OCI-LY3 (cell line): ENCODE results near the gene SPEF2.

Experiments used
- H2AFZ ChIP-seq: fragments of 200-600, 300-600 bp; shearing (Covaris generic); 2 replicates; pipeline ENCODE4 v1.6.0; 2014; ENCODE audit warnings: antibody characterized with exemption, low read depth, low read length
- H3K27ac ChIP-seq: fragments of 200-600, 300-600 bp; sonication (generic); 2 replicates; pipeline ENCODE4 v1.5.1; 2014; ENCODE audit warnings: mild to moderate bottlenecking, low read length, moderate library complexity, mixed read lengths
- H3K27me3 ChIP-seq: fragments of 200-600, 300-600 bp; sonication (generic); 2 replicates; pipeline ENCODE4 v1.6.1; 2014; ENCODE audit warnings: low read depth, low read length, mixed read lengths
- H3K36me3 ChIP-seq: fragments of 200-600, 300-600 bp; sonication (generic); replicated peaks from 2 replicates; pipeline ENCODE3; 2014; ENCODE audit warnings: low read depth, low read length, mixed read lengths
- H3K4me1 ChIP-seq: fragments of 300-600, 200-600 bp; sonication (generic); 2 replicates; pipeline ENCODE4 v1.6.1; 2014; ENCODE audit warnings: low read length, mixed read lengths
- H3K4me2 ChIP-seq: fragments of 200-600, 300-600 bp; sonication (generic); 2 replicates; pipeline ENCODE4 v1.6.1; 2014; ENCODE audit warnings: low read length, mixed read lengths
- H3K4me3 ChIP-seq: fragments of 300-600, 200-600 bp; sonication (generic); 2 replicates; pipeline ENCODE4 v1.5.1; 2014; ENCODE audit warnings: antibody characterized with exemption, mild to moderate bottlenecking, low read length, moderate library complexity
- H3K79me2 ChIP-seq: fragments of 300-600, 200-600 bp; shearing (Covaris generic); 2 replicates; pipeline ENCODE4 v1.6.1; 2014; ENCODE audit warnings: mild to moderate bottlenecking, low read length, mixed read lengths
- H3K9ac ChIP-seq: fragments of 300-600, 200-600 bp; shearing (Covaris generic); 2 replicates; pipeline ENCODE4 v1.6.0; 2014; ENCODE audit warnings: mild to moderate bottlenecking, low read length, moderate library complexity
- H3K9me3 ChIP-seq: fragments of 200-600, 300-600 bp; shearing (Covaris generic); 2 replicates; pipeline ENCODE4 v1.6.1; 2014; ENCODE audit warnings: low read length, mixed read lengths; ENCODE audit not compliant: insufficient read depth
- H4K20me1 ChIP-seq: fragments of 200-600, 300-600 bp; sonication (generic); 2 replicates; pipeline ENCODE4 v1.6.1; 2016; ENCODE audit warnings: low read length, mixed read lengths; ENCODE audit not compliant: insufficient read depth
- EZH2phosphoT487 ChIP-seq: fragments of 200-600 bp; shearing (Covaris generic); IDR thresholded peaks from 2 replicates; pipeline ENCODE4 v1.6.1; 2018; ENCODE audit warnings: antibody characterized with exemption, mixed run types, low read depth
- TF ChIP-seq, protein P1 (sequence below): fragments of 200-600, 300-600 bp; sonication (generic); IDR thresholded peaks from 2 replicates; pipeline ENCODE4 v1.5.1; 2014; ENCODE audit warnings: antibody characterized with exemption, low read length, low read depth

Gene SPEF2

DNA sequence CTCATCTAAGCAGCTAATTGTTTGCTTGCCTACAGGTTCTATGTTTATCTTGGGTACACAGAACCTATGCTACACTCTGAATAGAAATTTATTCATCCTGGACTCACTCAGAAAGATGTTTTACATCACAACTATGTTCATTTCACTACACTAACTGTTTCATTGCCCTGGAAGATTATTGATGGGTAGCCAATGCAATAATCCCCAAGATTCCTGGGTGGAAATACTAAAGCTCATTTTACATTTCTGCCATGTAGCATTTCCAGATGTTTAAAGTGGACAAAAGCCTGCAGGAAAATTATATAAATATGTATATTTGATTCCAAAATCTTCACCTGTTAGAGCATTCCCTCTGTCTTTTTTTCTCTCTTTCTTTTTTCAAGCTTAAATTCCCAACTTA lies 187.2 kb downstream of the SPEF2 start:
- H2AFZ ChIP-seq, result no peak overlapping the region
- no peak for TF ChIP-seq EZH2phosphoT487
- TF ChIP-seq, protein P1, sequence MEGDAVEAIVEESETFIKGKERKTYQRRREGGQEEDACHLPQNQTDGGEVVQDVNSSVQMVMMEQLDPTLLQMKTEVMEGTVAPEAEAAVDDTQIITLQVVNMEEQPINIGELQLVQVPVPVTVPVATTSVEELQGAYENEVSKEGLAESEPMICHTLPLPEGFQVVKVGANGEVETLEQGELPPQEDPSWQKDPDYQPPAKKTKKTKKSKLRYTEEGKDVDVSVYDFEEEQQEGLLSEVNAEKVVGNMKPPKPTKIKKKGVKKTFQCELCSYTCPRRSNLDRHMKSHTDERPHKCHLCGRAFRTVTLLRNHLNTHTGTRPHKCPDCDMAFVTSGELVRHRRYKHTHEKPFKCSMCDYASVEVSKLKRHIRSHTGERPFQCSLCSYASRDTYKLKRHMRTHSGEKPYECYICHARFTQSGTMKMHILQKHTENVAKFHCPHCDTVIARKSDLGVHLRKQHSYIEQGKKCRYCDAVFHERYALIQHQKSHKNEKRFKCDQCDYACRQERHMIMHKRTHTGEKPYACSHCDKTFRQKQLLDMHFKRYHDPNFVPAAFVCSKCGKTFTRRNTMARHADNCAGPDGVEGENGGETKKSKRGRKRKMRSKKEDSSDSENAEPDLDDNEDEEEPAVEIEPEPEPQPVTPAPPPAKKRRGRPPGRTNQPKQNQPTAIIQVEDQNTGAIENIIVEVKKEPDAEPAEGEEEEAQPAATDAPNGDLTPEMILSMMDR, result no peak
- no peak overlapping the region for H3K4me2 ChIP-seq
- H3K9ac ChIP-seq, result no peak overlapping the region
- no peaks in the 10 kb centered on the region for H3K27me3 ChIP-seq
- H4K20me1 ChIP-seq, result no peaks in the 10 kb centered on the region
- no peak overlapping the region for H3K27ac ChIP-seq
- no peaks in the 10 kb centered on the region for H3K36me3 ChIP-seq
- no peaks in the 10 kb centered on the region for H3K9me3 ChIP-seq
- H3K4me1 ChIP-seq, result no peaks in the 10 kb centered on the region
- no peak overlapping the region for H3K4me3 ChIP-seq
- H3K79me2 ChIP-seq, result no peaks in the 10 kb centered on the region

DNA sequence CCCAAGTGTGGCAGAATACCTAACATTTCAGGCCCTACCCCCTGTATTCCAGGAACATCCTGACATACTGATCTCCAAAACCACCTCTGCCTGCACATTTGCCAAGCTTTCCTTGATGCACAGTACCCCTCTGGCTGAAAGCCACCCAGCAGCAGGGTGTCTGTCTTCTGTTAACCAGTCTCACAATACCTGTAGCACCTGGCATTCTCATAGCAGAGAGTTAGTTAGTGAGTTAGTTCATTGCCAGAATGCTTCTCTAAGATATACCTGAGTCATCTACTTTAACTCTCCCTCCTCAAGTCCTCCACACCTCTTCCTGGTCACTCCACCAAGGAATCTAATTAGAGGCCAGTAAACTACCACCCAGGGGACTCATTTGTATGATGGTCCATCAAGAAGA lies 192.9 kb downstream of the SPEF2 start:
- Histone ChIP-seq H3K27ac (no peak overlapping the region), H4K20me1 (no peaks in the 10 kb centered on the region), H3K9ac (no peak overlapping the region), H3K79me2 (no peaks in the 10 kb centered on the region), H3K9me3 (no peaks in the 10 kb centered on the region), H3K27me3 (no peaks in the 10 kb centered on the region), H3K36me3 (no peaks in the 10 kb centered on the region), H3K4me1 (no peaks in the 10 kb centered on the region), H3K4me3 (no peak overlapping the region), H2AFZ (no peak overlapping the region), H3K4me2 (no peak overlapping the region)
- TF ChIP-seq, protein P1, result no peak
- no peak for TF ChIP-seq EZH2phosphoT487

DNA sequence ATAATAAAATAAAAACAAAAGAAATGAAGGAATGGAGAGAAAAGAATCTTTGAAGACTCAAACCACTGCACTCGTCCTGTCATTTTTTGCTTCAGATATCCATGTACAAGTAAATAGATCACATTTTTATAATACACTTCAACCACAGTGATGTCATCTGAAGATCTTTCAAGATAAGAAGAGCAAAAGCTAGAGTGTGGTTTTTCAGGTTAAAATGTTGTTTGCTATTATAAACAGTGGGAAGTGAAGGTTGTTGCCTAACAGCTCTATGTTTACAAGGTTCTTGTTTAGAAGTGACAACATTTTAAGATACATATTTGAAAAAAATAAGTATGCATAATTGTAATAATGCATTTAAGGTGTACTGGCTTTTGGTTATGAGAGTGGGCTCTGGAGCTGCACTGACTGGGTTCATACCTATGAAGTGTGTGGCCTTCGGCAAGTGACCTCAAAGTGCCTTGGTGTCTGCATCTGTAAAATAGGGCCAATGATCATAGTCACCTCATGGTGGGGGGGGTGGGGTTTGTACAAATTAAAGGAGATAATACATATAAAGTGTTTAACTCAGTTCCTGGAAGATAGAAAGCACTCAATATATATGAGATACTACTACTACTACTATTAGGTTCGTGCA lies 193.6 kb downstream of the SPEF2 start:
- Histone ChIP-seq H3K4me1 (no peaks in the 10 kb centered on the region), H4K20me1 (no peaks in the 10 kb centered on the region), H3K36me3 (no peaks in the 10 kb centered on the region), H3K9ac (no peak overlapping the region), H2AFZ (no peak overlapping the region), H3K27ac (no peak overlapping the region), H3K4me3 (no peak overlapping the region), H3K79me2 (no peaks in the 10 kb centered on the region), H3K9me3 (no peaks in the 10 kb centered on the region), H3K27me3 (no peaks in the 10 kb centered on the region), H3K4me2 (no peak overlapping the region)
- no peak for TF ChIP-seq EZH2phosphoT487
- TF ChIP-seq, protein P1, result no peak

DNA sequence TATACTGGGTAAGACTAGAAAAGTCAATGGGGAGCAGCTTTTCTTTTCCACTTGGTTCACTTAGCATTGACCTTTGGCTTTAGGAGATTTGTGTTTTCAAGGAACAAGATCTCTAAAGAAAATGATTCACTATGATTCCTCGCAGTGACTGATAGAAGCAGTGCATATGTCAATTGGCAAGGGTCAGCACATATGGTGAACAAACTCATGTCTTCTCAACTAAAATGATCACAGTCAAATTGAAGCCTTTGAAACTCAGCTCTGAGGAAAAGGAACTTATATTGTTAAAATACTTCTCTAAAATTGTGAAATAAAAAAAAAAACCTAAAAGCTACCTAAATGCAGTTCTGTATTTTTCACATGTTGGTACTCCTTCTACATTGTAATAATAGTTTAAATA lies 195.9 kb downstream of the SPEF2 start:
- Histone ChIP-seq H3K4me2 (no peak overlapping the region), H3K79me2 (no peaks in the 10 kb centered on the region), H3K27ac (no peak overlapping the region), H3K9me3 (no peaks in the 10 kb centered on the region), H4K20me1 (no peaks in the 10 kb centered on the region), H3K27me3 (no peaks in the 10 kb centered on the region), H3K36me3 (no peaks in the 10 kb centered on the region), H2AFZ (no peak overlapping the region), H3K4me3 (no peak overlapping the region), H3K9ac (no peak overlapping the region), H3K4me1 (no peaks in the 10 kb centered on the region)
- TF ChIP-seq, protein P1, result no peak
- no peak for TF ChIP-seq EZH2phosphoT487
